Tibial nerve (tissue), 4 donors: Measurements from ENCODE around the gene ITGA3. TPM values are rescaled to one million over a fixed set of nuclear protein-coding genes. Genes with fewer than 3 reads are reported as not detected.

Source experiments
- DNase-seq, 2 donors: peaks; one replicate each; pipeline ENCODE4 v3.0.0-alpha.2; 2019; ENCODE audit warnings: low spot score in 2 of 2
- H3K27ac ChIP-seq, 4 donors: fragments of 200-600 bp; sonication (generic) in 3 of 4; one replicate each; pipeline ENCODE4 v1.5.1; 2017 to 2019; ENCODE audit warnings: mild to moderate bottlenecking in 1 of 4
- H3K27me3 ChIP-seq, 2 donors: fragments of 200-600 bp; sonication (generic) in 1 of 2; one replicate each; pipeline versions ENCODE4 v1.5.1 to v1.6.0; 2017 to 2019
- H3K36me3 ChIP-seq, 3 donors: fragments of 200-600 bp; sonication (generic); one replicate each; pipeline ENCODE4 v1.5.1; 2018 to 2019
- H3K4me1 ChIP-seq, 4 donors: fragments of 200-600 bp; sonication (generic) in 3 of 4; one replicate each; pipeline ENCODE4 v1.5.1; 2017 to 2019
- H3K4me3 ChIP-seq, 4 donors: fragments of 200-600 bp; sonication (generic) in 3 of 4; one replicate each; pipeline ENCODE4 v1.5.1; 2017 to 2019; ENCODE audit warnings: mild to moderate bottlenecking in 1 of 4, moderate library complexity in 1 of 4
- H3K9me3 ChIP-seq, 4 donors: fragments of 200-600 bp; sonication (generic) in 3 of 4; one replicate each; pipeline ENCODE4 v1.5.1; 2017 to 2019
- CTCF ChIP-seq, 5 experiments: fragments of 200-600 bp in 3 of 5; fragments of 450-650 bp in 2 of 5; sonication (generic) in 3 of 5; IDR thresholded peaks; one replicate each; pipeline ENCODE4 v1.5.1; 2016 to 2019; ENCODE audit warnings: antibody characterized with exemption in 5 of 5, mild to moderate bottlenecking in 3 of 5, moderate library complexity in 2 of 5
- EP300 ChIP-seq, 2 donors: sonication (generic); formaldehyde crosslinking; IDR thresholded peaks; one replicate each; pipeline ENCODE4 v1.6.1; 2017; ENCODE audit warnings: antibody characterized with exemption in 2 of 2, mild to moderate bottlenecking in 1 of 2
- POLR2A ChIP-seq, 2 donors: fragments of 450-650 bp; IDR thresholded peaks; one replicate each; pipeline ENCODE4 v1.6.1; 2017; ENCODE audit warnings: antibody characterized with exemption in 2 of 2, mild to moderate bottlenecking in 2 of 2, moderate library complexity in 2 of 2
- WGBS, 2 donors: methylation state at CpG; one replicate each; pipeline ENCODE4 v1.1.5; 2018; 5-methylcytosine and 5-hydroxymethylcytosine counted together
- total RNA-seq, 4 donors: library from RNA; depleted of rRNA; stranded (reverse); fragments of >200 nt; gene quantifications; one replicate each; pipeline ENCODE4 v1.1.0, GENCODE V29; 2016

ITGA3 gene
- total RNA-seq, 4 donors from 2014 or later, result 59.2 to 85.7 (median 69.1) TPM

GRCh38 chr17:50044483-50044882, 11.4 kb upstream of the ITGA3 start:
- no peaks in the 10 kb centered on the region for H3K9me3 ChIP-seq
- no peaks in the 10 kb centered on the region for H3K27me3 ChIP-seq
- peaks cover 0 to 58% (median 19%) of the 10 kb centered on the region in 4 donors for H3K4me1 ChIP-seq
- TF ChIP-seq CTCF (IDR thresholded peaks at IDR 0.05) (no peak), EP300 (IDR thresholded peaks at IDR 0.05) (no peak), POLR2A (IDR thresholded peaks at IDR 0.05) (no peak)
- DNase-seq, result no peak
- WGBS, 2 donors, result 89 to 95% methylated on average over 5 of the region's 5 CpGs
- peak overlapping the region in 2 of 4 donors; percentile 53 to 75 for H3K27ac ChIP-seq
- no peaks in the 10 kb centered on the region for H3K36me3 ChIP-seq
- H3K4me3 ChIP-seq, result no peak overlapping the region

- H3K4me1 ChIP-seq, result peaks cover 0 to 60% (median 19%) of the 10 kb centered on the region in 4 donors
- WGBS, 2 donors, result 61 to 62% methylated on average over 4 of the region's 4 CpGs
- H3K27me3 ChIP-seq, result no peaks in the 10 kb centered on the region
- H3K36me3 ChIP-seq, result no peaks in the 10 kb centered on the region
- TF ChIP-seq EP300 (IDR thresholded peaks at IDR 0.05) (no peak), CTCF (IDR thresholded peaks at IDR 0.05) (no peak), POLR2A (IDR thresholded peaks at IDR 0.05) (no peak)
- H3K9me3 ChIP-seq, result no peaks in the 10 kb centered on the region
- H3K27ac ChIP-seq, result no peak overlapping the region
- peak in 1 of 2 donors; percentile 8 for DNase-seq
- H3K4me3 ChIP-seq, result no peak overlapping the region
Observed at GRCh38 chr17:50045154-50045553, 10.8 kb upstream of the ITGA3 start.

GRCh38 chr17:50046179-50046578, 9.7 kb upstream of the ITGA3 start:
- peaks cover 0 to 70% (median 20%) of the 10 kb centered on the region in 4 donors for H3K4me1 ChIP-seq
- DNase-seq, result peak in 1 of 2 donors; percentile 3

GRCh38 chr17:50046667-50047066, 9.2 kb upstream of the ITGA3 start:
- no peak for TF ChIP-seq EP300 (IDR thresholded peaks at IDR 0.05)
- TF ChIP-seq CTCF (IDR thresholded peaks at IDR 0.05), result no peak
- no peak for TF ChIP-seq POLR2A (IDR thresholded peaks at IDR 0.05)
- Histone ChIP-seq H3K27me3 (no peaks in the 10 kb centered on the region), H3K27ac (peak overlapping the region in 2 of 4 donors; percentile 50 to 72), H3K9me3 (no peaks in the 10 kb centered on the region), H3K36me3 (no peaks in the 10 kb centered on the region), H3K4me1 (peaks cover 0 to 75% (median 21%) of the 10 kb centered on the region in 4 donors), H3K4me3 (no peak overlapping the region)
- WGBS, 2 donors, result 82 to 91% methylated on average over 6 of the region's 6 CpGs
- peak in 1 of 2 donors; percentile 8 for DNase-seq

More at GRCh38 chr17:50046179-50046578, 9.7 kb upstream of the ITGA3 start:
- H3K4me3 ChIP-seq, result no peak overlapping the region
- no peaks in the 10 kb centered on the region for H3K27me3 ChIP-seq
- H3K27ac ChIP-seq, result peak overlapping the region in 1 of 4 donors; percentile 72
- H3K36me3 ChIP-seq, result no peaks in the 10 kb centered on the region
- WGBS, 2 donors, result 82 to 85% methylated on average over 2 of the region's 2 CpGs
- TF ChIP-seq EP300 (IDR thresholded peaks at IDR 0.05) (no peak), CTCF (IDR thresholded peaks at IDR 0.05) (no peak), POLR2A (IDR thresholded peaks at IDR 0.05) (no peak)
- H3K9me3 ChIP-seq, result no peaks in the 10 kb centered on the region

DNA sequence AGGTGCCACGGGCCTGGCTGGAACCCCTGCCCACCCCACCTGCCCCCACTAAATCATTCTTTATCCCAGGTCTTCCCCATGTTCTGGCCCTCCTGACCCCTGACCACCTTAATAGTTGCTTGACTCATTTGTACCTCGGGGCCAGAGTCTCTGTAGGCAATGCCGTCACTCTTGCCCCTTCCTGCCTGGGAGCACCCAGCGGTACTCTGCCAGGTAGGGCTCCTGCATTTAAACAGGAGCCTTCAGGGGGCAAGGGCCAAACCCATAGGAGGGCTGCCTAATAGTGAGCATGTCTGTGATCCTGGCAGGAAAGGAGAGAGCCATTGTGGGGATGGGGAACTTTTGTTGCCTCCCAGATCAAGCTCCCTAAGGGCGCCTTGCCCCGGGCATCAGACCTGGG, 8.8 kb upstream of the ITGA3 start:
- 92 to 94% methylated on average over 6 of the region's 6 CpGs for WGBS, 2 donors
- Histone ChIP-seq H3K27ac (peak overlapping the region in 2 of 4 donors; percentile 50 to 72), H3K4me1 (peaks cover 0 to 79% (median 24%) of the 10 kb centered on the region in 4 donors)

More for the DNA sequence above, 8.8 kb upstream of the ITGA3 start:
- no peak overlapping the region for H3K4me3 ChIP-seq
- no peaks in the 10 kb centered on the region for H3K27me3 ChIP-seq
- no peak for DNase-seq
- H3K9me3 ChIP-seq, result no peaks in the 10 kb centered on the region
- no peak for TF ChIP-seq EP300 (IDR thresholded peaks at IDR 0.05)
- TF ChIP-seq POLR2A (IDR thresholded peaks at IDR 0.05), result no peak
- TF ChIP-seq CTCF (IDR thresholded peaks at IDR 0.05), result no peak
- H3K36me3 ChIP-seq, result no peaks in the 10 kb centered on the region
